WTC11 (cell line): ENCODE results near the gene CCNG2. TPM values are rescaled to one million over a fixed set of nuclear protein-coding genes. Genes with fewer than 3 reads are reported as not detected.

Source experiments
- ATAC-seq: fragments of 200-7000 bp; cut with Tn5 transposase; 2 replicates; pipeline ENCODE4 v1.10.0; 2021; ENCODE audit warnings: mild to moderate bottlenecking, moderate library complexity
- CTCF ChIA-PET: fragments of 300-600 bp; sonication (Branson Sonifier 250); formaldehyde crosslinking; loops from one replicate; lab custom pipeline; 2021; ENCODE audit warnings: antibody characterized with exemption; lab: Charles Lee
- POLR2A ChIA-PET: fragments of 350-600 bp; sonication (Branson Sonifier 250); formaldehyde crosslinking; loops from one replicate; lab custom pipeline; 2021; ENCODE audit warnings: antibody characterized with exemption; lab: Charles Lee
- DNase-seq: peaks from one replicate; pipeline ENCODE4 v3.0.0; 2021; ENCODE audit warnings: low spot score
- H3K27ac Mint-ChIP-seq: 2 replicates; pipeline ENCODE4 v1.8.0; 2021; ENCODE audit warnings: mixed read lengths
- H3K27me3 Mint-ChIP-seq: 2 replicates; pipeline ENCODE4 v1.8.0; 2021; ENCODE audit warnings: low read depth, mild to moderate bottlenecking, moderate library complexity, mixed read lengths
- H3K36me3 Mint-ChIP-seq: 2 replicates; pipeline ENCODE4 v1.8.0; 2021; ENCODE audit warnings: mixed read lengths
- H3K4me1 Mint-ChIP-seq: 2 replicates; pipeline ENCODE4 v1.8.0; 2022; ENCODE audit warnings: mixed read lengths
- H3K4me3 Mint-ChIP-seq: 2 replicates; pipeline ENCODE4 v1.8.0; 2021; ENCODE audit warnings: mild to moderate bottlenecking, moderate library complexity, mixed read lengths
- H3K9me3 Mint-ChIP-seq: 2 replicates; pipeline ENCODE4 v1.8.0; 2021; ENCODE audit warnings: mixed read lengths
- ARID4B ChIP-seq: sonication (generic); formaldehyde crosslinking; IDR thresholded peaks from 2 replicates; pipeline ENCODE4 v1.8.0; 2023; ENCODE audit warnings: missing genetic modification reagents, mild to moderate bottlenecking, borderline replicate concordance
- FOXK1 ChIP-seq: sonication (generic); formaldehyde crosslinking; IDR thresholded peaks from 2 replicates; pipeline ENCODE4 v1.8.0; 2022; ENCODE audit warnings: mild to moderate bottlenecking, moderate library complexity, missing genetic modification reagents
- FOXP1 ChIP-seq: sonication (generic); formaldehyde crosslinking; IDR thresholded peaks from 2 replicates; pipeline ENCODE4 v1.8.0; 2022; ENCODE audit warnings: missing genetic modification reagents, mild to moderate bottlenecking, moderate library complexity, borderline replicate concordance
- FOXP4 ChIP-seq: sonication (generic); formaldehyde crosslinking; IDR thresholded peaks from 2 replicates; pipeline ENCODE4 v1.8.0; 2022; ENCODE audit warnings: mild to moderate bottlenecking, missing genetic modification reagents
- GABPB1 ChIP-seq: sonication (generic); formaldehyde crosslinking; IDR thresholded peaks from 2 replicates; pipeline ENCODE4 v1.8.1; 2023; ENCODE audit warnings: mild to moderate bottlenecking, missing genetic modification reagents
- NFE2L1 ChIP-seq: sonication (generic); formaldehyde crosslinking; IDR thresholded peaks from 2 replicates; pipeline ENCODE4 v1.8.1; 2023; ENCODE audit warnings: missing genetic modification reagents
- NFYB ChIP-seq: sonication (generic); formaldehyde crosslinking; conservative IDR thresholded peaks from 2 replicates; pipeline ENCODE4 v1.8.0; 2022; ENCODE audit warnings: low read depth, missing genetic modification reagents
- SP1 ChIP-seq: sonication (generic); formaldehyde crosslinking; conservative IDR thresholded peaks from 2 replicates; pipeline ENCODE4 v1.8.1; 2022; ENCODE audit warnings: missing genetic modification reagents
- TEAD1 ChIP-seq: sonication (generic); formaldehyde crosslinking; IDR thresholded peaks from 2 replicates; pipeline ENCODE4 v1.8.0; 2022; ENCODE audit warnings: mild to moderate bottlenecking, missing genetic modification reagents
- ZBTB43 ChIP-seq: sonication (generic); formaldehyde crosslinking; IDR thresholded peaks from 2 replicates; pipeline ENCODE4 v1.8.1; 2023; ENCODE audit warnings: mild to moderate bottlenecking, missing genetic modification reagents
- ZNF232 ChIP-seq: sonication (generic); formaldehyde crosslinking; IDR thresholded peaks from 2 replicates; pipeline ENCODE4 v1.8.0; 2022; ENCODE audit warnings: mild to moderate bottlenecking, missing genetic modification reagents
- ZNF263 ChIP-seq: sonication (generic); formaldehyde crosslinking; IDR thresholded peaks from 2 replicates; pipeline ENCODE4 v1.8.1; 2022; ENCODE audit warnings: low read depth, mild to moderate bottlenecking, moderate library complexity, missing genetic modification reagents
- ZNF317 ChIP-seq: sonication (generic); formaldehyde crosslinking; IDR thresholded peaks from 2 replicates; pipeline ENCODE4 v1.8.1; 2023; ENCODE audit warnings: low read depth, mild to moderate bottlenecking, moderate library complexity, missing genetic modification reagents, borderline replicate concordance
- ZNF423 ChIP-seq: fragments of 250-450 bp; sonication (Bioruptor Pico); IDR thresholded peaks from 2 replicates; pipeline ENCODE4 v2.1.2; 2022; ENCODE audit warnings: mild to moderate bottlenecking, moderate library complexity
- total RNA-seq: library from RNA; stranded (reverse); gene quantifications from 3 replicates; pipeline ENCODE4 v1.2.3, GENCODE V29; 2021
- TF ChIP-seq, protein P1 (sequence below): sonication (generic); formaldehyde crosslinking; IDR thresholded peaks from 2 replicates; pipeline ENCODE4 v1.8.1; 2023; ENCODE audit warnings: mild to moderate bottlenecking, missing genetic modification reagents, moderate library complexity
- TF ChIP-seq, protein P2 (sequence below): sonication (generic); formaldehyde crosslinking; IDR thresholded peaks from 2 replicates; pipeline ENCODE4 v1.8.0; 2022; ENCODE audit warnings: mild to moderate bottlenecking, missing genetic modification reagents

Gene CCNG2
- total RNA-seq, 1 experiment from 2014 or later: 18.9 TPM

- Mint-ChIP-seq H3K9me3 (no peaks in the 10 kb centered on the region), H3K4me3 (peak overlapping the region; percentile 97), H3K36me3 (peaks cover 18% of the 10 kb centered on the region), H3K27ac (peak overlapping the region; percentile 100), H3K27me3 (no peaks in the 10 kb centered on the region; the same call in 1 of the 2 replicates)
- CTCF ChIA-PET: interaction anchor here (1.0 to 3.5 kb wide), 4 partner anchors 37 to 202 kb away, joined by 3 to 20 read pairs (median 5); no protein-coding TSS in a partner anchor
- DNase-seq (peak; percentile 98), ATAC-seq (peak; percentile 88)
- TF ChIP-seq NFYB (CRISPR knock-in tag): peak; percentile 74
- TF ChIP-seq ZNF232 (CRISPR knock-in tag): no peak
- no peak for TF ChIP-seq ZNF317 (CRISPR knock-in tag)
- no peak for TF ChIP-seq FOXP1 (CRISPR knock-in tag)
- TF ChIP-seq GABPB1 (CRISPR knock-in tag): 0 out of 2 replicates have a peak, but pooled peaks have one; percentile 2
- TF ChIP-seq, all 79 proteins: peak for 2
- POLR2A ChIA-PET: interaction anchor here (0.6 to 4.0 kb wide), 9 partner anchors 18 to 977 kb away, joined by 3 to 32 read pairs (median 4); partner anchors contain the start of gene CCNI
- H3K4me1 Mint-ChIP-seq: peaks cover 57% of the 10 kb centered on the region
Observed at GRCh38 chr4:77156533-77156911, 485 bp upstream of the CCNG2 start.

DNA sequence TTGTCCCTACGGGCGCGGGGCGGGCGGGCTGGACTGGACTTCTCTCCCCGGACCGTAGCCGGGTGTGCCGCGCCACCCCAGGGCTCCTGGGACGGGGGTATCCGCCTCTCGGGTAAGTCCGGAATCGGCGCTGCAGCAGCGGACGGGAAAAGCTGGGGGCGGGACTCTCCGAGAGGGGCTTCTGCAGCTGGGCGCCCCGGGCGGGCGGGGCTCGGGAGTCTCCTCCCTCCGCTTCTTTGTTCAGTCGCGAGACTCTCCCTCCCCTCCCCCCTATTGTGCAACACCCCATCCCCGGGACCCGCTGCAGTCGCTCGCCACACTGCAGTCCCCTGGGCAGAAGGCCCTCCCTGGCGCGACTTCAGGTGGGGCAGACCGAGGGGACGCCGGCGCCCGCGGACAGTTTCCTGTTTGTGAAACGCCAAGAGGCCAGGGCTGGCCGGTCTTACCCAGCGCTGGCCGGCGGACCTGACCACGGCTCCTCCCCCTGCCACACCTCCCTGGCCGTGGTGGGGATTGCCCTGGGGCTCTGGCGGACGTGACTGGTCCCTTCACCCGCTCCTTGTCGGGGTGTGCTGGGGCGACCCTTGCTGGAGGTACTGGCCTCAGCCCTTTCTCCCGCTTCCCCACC lies 966 bp downstream of the CCNG2 start:
- ATAC-seq: peak; percentile 65
- Mint-ChIP-seq H3K9me3 (no peaks in the 10 kb centered on the region), H3K27ac (peak overlapping the region; percentile 86)
- TF ChIP-seq NFE2L1 (CRISPR knock-in tag) (peak; percentile 35; the same call in 1 of the 2 replicates), GABPB1 (CRISPR knock-in tag) (0 out of 2 replicates have a peak, but pooled peaks have one; percentile 35), ZNF263 (CRISPR knock-in tag) (no peak), FOXP4 (CRISPR knock-in tag) (0 out of 2 replicates have a peak, but pooled peaks have one; percentile 15), ZNF423 (peak; percentile 56), TEAD1 (no peak), ARID4B (CRISPR knock-in tag) (peak; percentile 80; the same call in 1 of the 2 replicates), ZBTB43 (CRISPR knock-in tag) (peak; percentile 63; the same call in 1 of the 2 replicates), FOXK1 (peak; percentile 18; the same call in 1 of the 2 replicates), SP1 (CRISPR knock-in tag) (peak; percentile 63; the same call in 1 of the 2 replicates)
- TF ChIP-seq, protein P1, sequence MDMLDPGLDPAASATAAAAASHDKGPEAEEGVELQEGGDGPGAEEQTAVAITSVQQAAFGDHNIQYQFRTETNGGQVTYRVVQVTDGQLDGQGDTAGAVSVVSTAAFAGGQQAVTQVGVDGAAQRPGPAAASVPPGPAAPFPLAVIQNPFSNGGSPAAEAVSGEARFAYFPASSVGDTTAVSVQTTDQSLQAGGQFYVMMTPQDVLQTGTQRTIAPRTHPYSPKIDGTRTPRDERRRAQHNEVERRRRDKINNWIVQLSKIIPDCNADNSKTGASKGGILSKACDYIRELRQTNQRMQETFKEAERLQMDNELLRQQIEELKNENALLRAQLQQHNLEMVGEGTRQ (CRISPR knock-in tag): no peak
- TF ChIP-seq, protein P2, sequence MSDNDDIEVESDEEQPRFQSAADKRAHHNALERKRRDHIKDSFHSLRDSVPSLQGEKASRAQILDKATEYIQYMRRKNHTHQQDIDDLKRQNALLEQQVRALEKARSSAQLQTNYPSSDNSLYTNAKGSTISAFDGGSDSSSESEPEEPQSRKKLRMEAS: peak; percentile 29; the same call in 1 of the 2 replicates
- TF ChIP-seq, all 79 proteins: peak for 9
- H3K4me3 Mint-ChIP-seq: peak overlapping the region; percentile 97
- H3K4me1 Mint-ChIP-seq: peaks cover 47% of the 10 kb centered on the region
- H3K27me3 Mint-ChIP-seq: no peaks in the 10 kb centered on the region
- H3K36me3 Mint-ChIP-seq: peaks cover 32% of the 10 kb centered on the region
- DNase-seq: peak; percentile 95
- CTCF ChIA-PET: interaction anchor here (1.0 to 1.8 kb wide), 3 partner anchors 46 to 113 kb away, joined by 4 to 10 read pairs (median 5); no protein-coding TSS in a partner anchor
- POLR2A ChIA-PET: interaction anchor here (0.6 to 4.0 kb wide), 8 partner anchors 20 to 83 kb away, joined by 3 to 32 read pairs (median 4); partner anchors contain the start of gene CCNI
